A673 (cell line): ENCODE results near the gene IFITM1. TPM values are rescaled to one million over a fixed set of nuclear protein-coding genes. Genes with fewer than 3 reads are reported as not detected.

Source experiments
- BruUV-seq: library from RNA; stranded (reverse); fragments of 400-500 nt; replicated peaks from 2 replicates; lab custom pipeline; 2021; lab: Mats Ljungman, UMichigan
- CTCF ChIA-PET: fragments of 300-600 bp; sonication (Branson Sonifier 250); formaldehyde crosslinking; loops from one replicate; lab custom pipeline; 2022; ENCODE audit warnings: antibody characterized with exemption; lab: Charles Lee
- POLR2A ChIA-PET: fragments of 300-600 bp; sonication (Branson Sonifier 250); formaldehyde crosslinking; loops from one replicate; lab custom pipeline; 2022; ENCODE audit warnings: antibody characterized with exemption; ENCODE audit not compliant: low non-redundant PET; lab: Charles Lee
- DNase-seq: peaks from one replicate; pipeline ENCODE4 v3.0.0-alpha.2; 2015; ENCODE audit warnings: low spot score
- H3K27ac ChIP-seq: fragments of 200-600 bp; sonication (generic); 2 replicates; pipeline ENCODE4 v1.5.1; 2016; ENCODE audit warnings: mixed run types, low read depth, mild to moderate bottlenecking, mixed read lengths, antibody characterized with exemption, low read length; ENCODE audit not compliant: poor library complexity, severe bottlenecking
- H3K27me3 ChIP-seq: fragments of 200-600 bp; sonication (generic); replicated peaks from 2 replicates; pipeline ENCODE4 v1.6.1; 2017; ENCODE audit warnings: mixed run types, low read depth, mild to moderate bottlenecking, mixed read lengths, antibody characterized with exemption, low read length; ENCODE audit not compliant: insufficient read depth, poor library complexity
- H3K36me3 ChIP-seq: fragments of 200-600 bp; sonication (generic); 2 replicates; pipeline ENCODE4 v1.6.1; 2016; ENCODE audit warnings: mixed run types, mild to moderate bottlenecking, mixed read lengths, antibody characterized with exemption, low read length; ENCODE audit not compliant: insufficient read depth, poor library complexity, severe bottlenecking
- H3K4me1 ChIP-seq: fragments of 200-600 bp; sonication (generic); 2 replicates; pipeline ENCODE4 v1.6.1; 2017; ENCODE audit warnings: mixed run types, mild to moderate bottlenecking, mixed read lengths, antibody characterized with exemption, low read length; ENCODE audit not compliant: insufficient read depth, poor library complexity, severe bottlenecking
- H3K4me3 ChIP-seq: fragments of 200-600 bp; sonication (generic); 2 replicates; pipeline ENCODE4 v1.5.1; 2016; ENCODE audit warnings: low read depth, mixed run types, mild to moderate bottlenecking, mixed read lengths, low read length; ENCODE audit not compliant: poor library complexity, severe bottlenecking
- H3K9me3 ChIP-seq: fragments of 200-600 bp; sonication (generic); 2 replicates; pipeline ENCODE4 v1.6.1; 2016; ENCODE audit warnings: mixed run types, low read depth, mild to moderate bottlenecking, mixed read lengths, antibody characterized with exemption, low read length; ENCODE audit not compliant: poor library complexity, severe bottlenecking
- CTCF ChIP-seq: fragments of 300-800, 200-600 bp; sonication (generic); conservative IDR thresholded peaks from 2 replicates; pipeline ENCODE4 v1.5.1; 2017; ENCODE audit warnings: low read depth, mild to moderate bottlenecking, antibody characterized with exemption, low read length, moderate library complexity, mixed read lengths
- EZH2 ChIP-seq: fragments of 200-600 bp; sonication (generic); IDR thresholded peaks from 2 replicates; pipeline ENCODE4 v1.6.1; 2017; ENCODE audit warnings: borderline replicate concordance, low read depth, mild to moderate bottlenecking, mixed read lengths, antibody characterized with exemption, low read length; ENCODE audit not compliant: poor library complexity, severe bottlenecking
- intact Hi-C: fragments of 100-400 bp; cut with micrococcal nuclease; formaldehyde crosslinking; loops from one replicate; pipeline ENCODE4 v1.10.0; 2022; ENCODE audit not compliant: unreplicated experiment
- total RNA-seq: library from RNA; stranded (reverse); gene quantifications from 2 replicates; pipeline ENCODE4 v1.2.3, GENCODE V29; 2021

IFITM1 gene
- total RNA-seq, 1 experiment from 2014 or later: 24.4 TPM

GRCh38 chr11:339963-340362, 26.1 kb downstream of the IFITM1 start:
- ChIA-PET POLR2A (no interaction called here), CTCF (no interaction called here)
- H3K27me3 ChIP-seq: no peaks in the 10 kb centered on the region
- H3K4me1 ChIP-seq: peaks cover 10% of the 10 kb centered on the region
- DNase-seq: no peak
- H3K9me3 ChIP-seq: no peaks in the 10 kb centered on the region
- BruUV-seq: no TSS peak
- TF ChIP-seq CTCF (no peak), EZH2 (no peak)
- H3K36me3 ChIP-seq: no peaks in the 10 kb centered on the region
- intact Hi-C loops: no loop called here
- H3K27ac ChIP-seq: no peak overlapping the region
- no peak overlapping the region for H3K4me3 ChIP-seq

- H3K36me3 ChIP-seq: no peaks in the 10 kb centered on the region
Measured at GRCh38 chr11:340539-341512, 27.0 kb downstream of the IFITM1 start.

GRCh38 chr11:342328-342727, 28.5 kb downstream of the IFITM1 start:
- H3K4me1 ChIP-seq: no peaks in the 10 kb centered on the region
- no peaks in the 10 kb centered on the region for H3K27me3 ChIP-seq
- POLR2A ChIA-PET: no interaction called here
- no peak overlapping the region for H3K27ac ChIP-seq
- intact Hi-C loops: no loop called here
- no peak for DNase-seq
- TF ChIP-seq CTCF: no peak
- TF ChIP-seq EZH2: no peak
- no peaks in the 10 kb centered on the region for H3K9me3 ChIP-seq
- no peaks in the 10 kb centered on the region for H3K36me3 ChIP-seq
- no TSS peak for BruUV-seq
- no peak overlapping the region for H3K4me3 ChIP-seq
- CTCF ChIA-PET: no interaction called here

More at GRCh38 chr11:340539-341512, 27.0 kb downstream of the IFITM1 start:
- no TSS peak for BruUV-seq
- ChIA-PET POLR2A (no interaction called here), CTCF (no interaction called here)
- Histone ChIP-seq H3K9me3 (no peaks in the 10 kb centered on the region), H3K27ac (no peak overlapping the region), H3K4me3 (no peak overlapping the region), H3K4me1 (peaks cover 5% of the 10 kb centered on the region), H3K27me3 (no peaks in the 10 kb centered on the region)
- no peak for DNase-seq
- intact Hi-C loops: no loop called here
- no peak for TF ChIP-seq EZH2
- TF ChIP-seq CTCF: no peak
